ENCODE results near the gene P3H3.

The P3H3 gene

GRCh38 chr12:6860116-6860515, 31.9 kb downstream of the P3H3 start:
- CTCF ChIA-PET, result interaction anchor here (0.6 to 1.3 kb wide), 3 partner anchors 9 to 107 kb away, joined by 3 to 6 read pairs (median 4); partner anchors contain the start of genes MLF2 and SPSB2
- Histone ChIP-seq H3K4me1 (ENCODE audit: control insufficient read depth, insufficient read depth, low read length) (no peaks in the 10 kb centered on the region), H3K36me3 (ENCODE audit: control insufficient read depth in 2 of 2, insufficient read depth in 1 of 2, low read length in 2 of 2) (peaks cover 23 to 97% of the 10 kb centered on the region in 2 experiments), H3K9me3 (ENCODE audit: control insufficient read depth, insufficient read depth, low read depth, low read length) (no peaks in the 10 kb centered on the region), H3K27ac (ENCODE audit: extremely low read depth, low read depth, low read length) (no peak overlapping the region), H3K4me3 (ENCODE audit: low read depth, low read length) (no peak overlapping the region)
- TF ChIP-seq ZNF488 (tag by site-specific recombination; IDR thresholded peaks at IDR 0.05), result no peak
- no peak for TF ChIP-seq ZNF629 (tag by site-specific recombination; IDR thresholded peaks at IDR 0.05)
- TF ChIP-seq ZNF175 (tag by site-specific recombination; IDR thresholded peaks at IDR 0.05), result no peak
- TF ChIP-seq PRDM6 (tag by site-specific recombination; IDR thresholded peaks at IDR 0.05), result no peak
- TF ChIP-seq ZNF311 (tag by site-specific recombination; IDR thresholded peaks at IDR 0.05; ENCODE audit: borderline replicate concordance), result no peak
- no peak for TF ChIP-seq ZSCAN5A (tag by site-specific recombination; IDR thresholded peaks at IDR 0.05)
- TF ChIP-seq SALL2 (tag by site-specific recombination; IDR thresholded peaks at IDR 0.05; ENCODE audit: borderline replicate concordance), result no peak
- no peak for TF ChIP-seq ZNF692 (tag by site-specific recombination; IDR thresholded peaks at IDR 0.05)
- TF ChIP-seq ZNF26 (tag by site-specific recombination; IDR thresholded peaks at IDR 0.05), result no peak
- TF ChIP-seq ZBTB21 (tag by site-specific recombination; IDR thresholded peaks at IDR 0.05), result no peak
- TF ChIP-seq SP3 (tag by site-specific recombination; IDR thresholded peaks at IDR 0.05), result no peak
- POLR2A ChIA-PET, result interaction anchor here (0.6 to 2.2 kb wide), 2 partner anchors 9 to 49 kb away, joined by 3 to 14 read pairs; partner anchors contain the start of genes CDCA3 and USP5

- Histone ChIP-seq H3K36me3 (ENCODE audit: control insufficient read depth in 2 of 2, insufficient read depth in 1 of 2, low read length in 2 of 2) (peaks cover 23 to 97% of the 10 kb centered on the region in 2 experiments), H3K9me3 (ENCODE audit: control insufficient read depth, insufficient read depth, low read depth, low read length) (no peaks in the 10 kb centered on the region), H3K4me1 (ENCODE audit: control insufficient read depth, insufficient read depth, low read length) (no peaks in the 10 kb centered on the region), H3K27ac (ENCODE audit: extremely low read depth, low read depth, low read length) (no peak overlapping the region), H3K4me3 (ENCODE audit: low read depth, low read length) (no peak overlapping the region)
- no peak for TF ChIP-seq RBAK (tag by site-specific recombination; IDR thresholded peaks at IDR 0.05)
- TF ChIP-seq ZNF311 (tag by site-specific recombination; IDR thresholded peaks at IDR 0.05; ENCODE audit: borderline replicate concordance), result no peak
- no peak for TF ChIP-seq ZNF138 (tag by site-specific recombination; IDR thresholded peaks at IDR 0.05; ENCODE audit: borderline replicate concordance)
- CTCF ChIA-PET, result interaction anchor here (0.5 to 1.3 kb wide), 3 partner anchors 8 to 252 kb away, joined by 3 to 9 read pairs (median 6); partner anchors contain the start of gene SPSB2
- POLR2A ChIA-PET, result interaction anchor here (2.2 kb wide), 1 partner anchor 9 kb away, joined by 14 read pairs; the partner anchor contains the start of genes CDCA3 and USP5
Observed at GRCh38 chr12:6860942-6861341, 32.7 kb downstream of the P3H3 start.

- POLR2A ChIA-PET, result interaction anchor here (2.2 kb wide), 1 partner anchor 10 kb away, joined by 14 read pairs; the partner anchor contains the start of genes CDCA3 and USP5
- H3K4me1 ChIP-seq (ENCODE audit: control insufficient read depth, insufficient read depth, low read length), result peaks cover under 1% of the 10 kb centered on the region; the same call in 1 of the 2 replicates
- TF ChIP-seq ZFP3 (tag by site-specific recombination; IDR thresholded peaks at IDR 0.05; ENCODE audit: low read depth), result no peak
- TF ChIP-seq ZNF211 (tag by site-specific recombination; IDR thresholded peaks at IDR 0.05; ENCODE audit: low read depth), result no peak
- TF ChIP-seq ZNF670 (tag by site-specific recombination; IDR thresholded peaks at IDR 0.05; ENCODE audit: low read depth), result no peak
- TF ChIP-seq ZNF366 (tag by site-specific recombination; conservative IDR thresholded peaks at IDR 0.05), result no peak
- TF ChIP-seq ZNF19 (tag by site-specific recombination; IDR thresholded peaks at IDR 0.05; ENCODE audit: low read depth), result no peak
- no peak for TF ChIP-seq ZNF521 (tag by site-specific recombination; IDR thresholded peaks at IDR 0.05)
- peaks cover 22 to 96% of the 10 kb centered on the region in 2 experiments for H3K36me3 ChIP-seq (ENCODE audit: control insufficient read depth in 2 of 2, insufficient read depth in 1 of 2, low read length in 2 of 2)
- H3K9me3 ChIP-seq (ENCODE audit: control insufficient read depth, insufficient read depth, low read depth, low read length), result no peaks in the 10 kb centered on the region
- H3K4me3 ChIP-seq (ENCODE audit: low read depth, low read length), result no peak overlapping the region
- H3K27ac ChIP-seq (ENCODE audit: extremely low read depth, low read depth, low read length), result no peak overlapping the region
- CTCF ChIA-PET, result interaction anchor here (0.5 to 1.3 kb wide), 3 partner anchors 8 to 210 kb away, joined by 4 to 9 read pairs (median 6); partner anchors contain the start of gene SPSB2
Observed at GRCh38 chr12:6861391-6861790, 33.2 kb downstream of the P3H3 start.
